Measurements from ENCODE around the gene CHRM2. TPM values are rescaled to one million over a fixed set of nuclear protein-coding genes. Genes with fewer than 3 reads are reported as not detected.

Gene CHRM2
- total and polyA plus RNA-seq, 7 donors: under 0.01 to 121 (median 97.3) TPM; not detected in 1

DNA sequence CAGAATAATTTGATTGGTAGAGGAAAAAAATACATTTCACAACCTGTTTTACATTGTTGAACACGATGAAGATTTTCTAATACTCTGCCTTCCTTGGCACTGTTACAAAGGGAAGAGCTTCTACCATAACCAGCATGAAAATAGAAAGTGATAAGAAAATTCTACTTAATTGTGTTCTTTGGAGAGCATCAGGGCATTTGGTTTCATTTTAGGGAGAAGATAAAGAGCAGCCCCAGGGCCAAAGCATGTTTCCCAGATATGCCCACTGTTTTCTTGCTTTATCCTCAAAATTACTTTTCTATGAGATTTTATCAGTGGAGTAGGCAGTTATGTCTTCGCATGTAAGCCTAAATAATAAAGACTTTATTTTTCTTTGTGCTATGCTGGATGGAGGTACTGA, 9.5 kb downstream of the CHRM2 start:
- WGBS, 2 donors: 70 to 73% methylated on average over 2 of the region's 2 CpGs
- intact Hi-C loops (cut with DNase I): loop anchor here (10.0 kb wide), 2 partner anchors 577 to 733 kb away; no protein-coding TSS in a partner anchor
- H3K4me3 ChIP-seq: no peak overlapping the region
- no peak for TF ChIP-seq POLR2AphosphoS5 (IDR thresholded peaks at IDR 0.05)
- TF ChIP-seq, protein P1, sequence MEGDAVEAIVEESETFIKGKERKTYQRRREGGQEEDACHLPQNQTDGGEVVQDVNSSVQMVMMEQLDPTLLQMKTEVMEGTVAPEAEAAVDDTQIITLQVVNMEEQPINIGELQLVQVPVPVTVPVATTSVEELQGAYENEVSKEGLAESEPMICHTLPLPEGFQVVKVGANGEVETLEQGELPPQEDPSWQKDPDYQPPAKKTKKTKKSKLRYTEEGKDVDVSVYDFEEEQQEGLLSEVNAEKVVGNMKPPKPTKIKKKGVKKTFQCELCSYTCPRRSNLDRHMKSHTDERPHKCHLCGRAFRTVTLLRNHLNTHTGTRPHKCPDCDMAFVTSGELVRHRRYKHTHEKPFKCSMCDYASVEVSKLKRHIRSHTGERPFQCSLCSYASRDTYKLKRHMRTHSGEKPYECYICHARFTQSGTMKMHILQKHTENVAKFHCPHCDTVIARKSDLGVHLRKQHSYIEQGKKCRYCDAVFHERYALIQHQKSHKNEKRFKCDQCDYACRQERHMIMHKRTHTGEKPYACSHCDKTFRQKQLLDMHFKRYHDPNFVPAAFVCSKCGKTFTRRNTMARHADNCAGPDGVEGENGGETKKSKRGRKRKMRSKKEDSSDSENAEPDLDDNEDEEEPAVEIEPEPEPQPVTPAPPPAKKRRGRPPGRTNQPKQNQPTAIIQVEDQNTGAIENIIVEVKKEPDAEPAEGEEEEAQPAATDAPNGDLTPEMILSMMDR (IDR thresholded peaks at IDR 0.05): no peak
- DNase-seq: no peak
- H3K4me1 ChIP-seq: peaks cover 0 to 80% (median 43%) of the 10 kb centered on the region in 4 donors
- no peaks in the 10 kb centered on the region for H3K27me3 ChIP-seq
- no peaks in the 10 kb centered on the region for H3K9me3 ChIP-seq
- H3K36me3 ChIP-seq: no peaks in the 10 kb centered on the region
- peak overlapping the region in 3 of 4 donors; percentile 15 to 67 (median 47) for H3K27ac ChIP-seq

DNA sequence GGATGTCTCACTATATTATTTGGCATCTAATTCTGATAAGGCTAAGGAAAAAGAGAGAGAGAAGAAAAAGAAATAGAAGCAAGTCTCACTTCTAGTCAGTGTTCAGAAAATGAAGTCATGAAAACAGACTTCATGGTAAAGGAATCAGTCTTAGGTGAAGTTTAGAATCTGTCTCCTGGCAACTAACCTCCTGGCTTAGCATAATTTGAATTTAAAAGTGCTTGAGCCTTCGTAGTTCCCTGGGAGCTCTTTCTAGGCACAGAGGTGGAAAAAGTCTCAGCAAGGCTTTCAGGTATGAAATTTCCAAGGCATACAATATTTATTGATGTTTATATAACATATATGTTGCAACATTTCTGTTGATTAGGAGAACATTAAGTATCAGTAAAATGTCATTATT, 10.4 kb downstream of the CHRM2 start:
- Histone ChIP-seq H3K27me3 (no peaks in the 10 kb centered on the region), H3K4me3 (no peak overlapping the region), H3K9me3 (no peaks in the 10 kb centered on the region), H3K4me1 (peaks cover 0 to 81% (median 47%) of the 10 kb centered on the region in 4 donors), H3K27ac (peak overlapping the region in 3 of 4 donors; percentile 15 to 67 (median 47)), H3K36me3 (no peaks in the 10 kb centered on the region)
- WGBS, 2 donors: 49 to 70% methylated on average over 1 of the region's 1 CpG
- intact Hi-C loops (cut with DNase I): loop anchor here (10.0 kb wide), 2 partner anchors 576 to 734 kb away; no protein-coding TSS in a partner anchor
- no peak for DNase-seq
- TF ChIP-seq, protein P1 (IDR thresholded peaks at IDR 0.05): no peak
- TF ChIP-seq EP300 (IDR thresholded peaks at IDR 0.05) (no peak), POLR2AphosphoS5 (IDR thresholded peaks at IDR 0.05) (no peak), POLR2A (IDR thresholded peaks at IDR 0.05) (no peak)

DNA sequence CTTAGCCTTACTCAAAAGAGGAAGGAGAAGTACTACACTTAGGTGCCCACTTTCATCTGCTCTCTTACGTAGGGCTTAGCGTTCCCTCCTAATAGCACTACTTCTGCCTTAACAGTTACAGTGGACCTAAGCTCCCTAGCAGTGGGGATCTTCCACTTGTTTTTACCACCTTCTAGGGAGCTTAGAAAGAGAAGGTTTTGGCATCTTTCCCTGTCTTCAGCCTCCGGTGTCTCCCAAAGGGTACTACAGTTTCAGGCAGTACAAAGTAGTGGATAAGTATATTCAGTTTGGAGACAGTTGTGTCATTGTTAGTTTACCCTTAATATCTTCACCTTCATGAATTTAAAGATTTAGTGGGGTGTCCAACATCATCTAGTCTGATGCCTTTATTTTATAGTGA, 14.6 kb downstream of the CHRM2 start:
- Histone ChIP-seq H3K4me1 (peaks cover 0 to 54% (median 40%) of the 10 kb centered on the region in 4 donors), H3K36me3 (no peaks in the 10 kb centered on the region), H3K27ac (peak overlapping the region in 3 of 4 donors; percentile 22 to 66 (median 63)), H3K27me3 (no peaks in the 10 kb centered on the region), H3K9me3 (no peaks in the 10 kb centered on the region), H3K4me3 (no peak overlapping the region)
- no peak for DNase-seq
- no peak for TF ChIP-seq POLR2AphosphoS5 (IDR thresholded peaks at IDR 0.05)
- no peak for TF ChIP-seq POLR2A (IDR thresholded peaks at IDR 0.05)
- no peak for TF ChIP-seq EP300 (IDR thresholded peaks at IDR 0.05)
- TF ChIP-seq, protein P1 (IDR thresholded peaks at IDR 0.05): no peak
- intact Hi-C loops (cut with DNase I): no loop called here
- 86 to 89% methylated on average over 3 of the region's 3 CpGs for WGBS, 2 donors

DNA sequence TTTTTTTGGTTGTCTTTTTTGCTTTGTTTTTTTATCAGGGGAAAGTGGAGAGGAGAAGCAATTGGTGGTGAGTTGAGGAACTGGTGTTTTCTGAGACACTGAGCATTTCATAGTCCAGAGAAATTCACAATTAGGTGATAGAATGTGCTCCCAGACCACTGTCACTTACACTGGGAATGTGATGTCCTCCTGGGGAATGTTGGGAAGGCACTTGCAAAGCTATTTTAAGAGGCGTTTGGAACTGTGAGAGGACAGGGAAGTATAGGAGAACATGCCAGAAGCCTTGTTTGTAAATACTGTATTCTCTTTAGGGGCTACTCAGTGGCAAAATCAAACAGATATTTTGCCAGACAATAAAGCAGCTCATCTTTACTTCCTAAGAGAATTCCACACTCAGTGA, 16.0 kb downstream of the CHRM2 start:
- 26 to 36% methylated on average over 1 of the region's 1 CpG for WGBS, 2 donors
- Histone ChIP-seq H3K36me3 (no peaks in the 10 kb centered on the region), H3K4me3 (no peak overlapping the region), H3K27ac (peak overlapping the region in 2 of 4 donors; percentile 63 to 66), H3K4me1 (peaks cover 0 to 48% (median 34%) of the 10 kb centered on the region in 4 donors), H3K27me3 (no peaks in the 10 kb centered on the region), H3K9me3 (no peaks in the 10 kb centered on the region)
- intact Hi-C loops (cut with DNase I): no loop called here
- DNase-seq: no peak
- peak in 2 of 4 donors; percentile 23 to 80 for TF ChIP-seq EP300 (IDR thresholded peaks at IDR 0.05)
- peak in 2 of 4 donors; percentile 46 to 62 for TF ChIP-seq POLR2AphosphoS5 (IDR thresholded peaks at IDR 0.05)
- TF ChIP-seq, protein P1 (IDR thresholded peaks at IDR 0.05): no peak

DNA sequence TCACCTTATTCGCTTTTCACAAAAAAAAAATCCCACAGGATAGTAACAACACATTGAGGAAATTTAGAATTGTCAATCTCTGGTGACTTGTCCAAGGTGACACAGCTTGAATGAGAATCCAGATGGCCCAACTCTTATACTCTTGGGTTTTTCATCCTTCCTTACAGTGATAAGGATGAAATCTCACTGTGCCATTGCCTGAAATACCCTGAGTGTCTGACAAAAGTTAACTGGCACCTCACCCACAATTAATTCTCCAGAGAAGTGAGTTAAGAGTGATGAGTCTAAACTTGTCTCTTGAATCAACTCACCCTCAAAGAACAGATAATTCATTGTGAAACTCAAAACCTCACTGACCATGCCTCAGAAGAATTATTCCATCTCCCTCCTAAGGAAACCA, 18.9 kb downstream of the CHRM2 start:
- WGBS, 2 donors: 80 to 95% methylated on average over 1 of the region's 1 CpG
- no peak for DNase-seq
- Histone ChIP-seq H3K36me3 (no peaks in the 10 kb centered on the region), H3K27ac (peak overlapping the region in 1 of 4 donors; percentile 20), H3K27me3 (no peaks in the 10 kb centered on the region), H3K4me1 (peaks cover 0 to 44% (median 34%) of the 10 kb centered on the region in 4 donors), H3K9me3 (no peaks in the 10 kb centered on the region), H3K4me3 (no peak overlapping the region)
- intact Hi-C loops (cut with DNase I): no loop called here
- TF ChIP-seq POLR2AphosphoS5 (IDR thresholded peaks at IDR 0.05) (no peak), POLR2A (IDR thresholded peaks at IDR 0.05) (no peak), EP300 (IDR thresholded peaks at IDR 0.05) (no peak)
- TF ChIP-seq, protein P1 (IDR thresholded peaks at IDR 0.05): no peak

All from sigmoid colon (tissue), 7 donors.